H1 (cell line): ENCODE results near the gene NPTN. TPM values are rescaled to one million over a fixed set of nuclear protein-coding genes. Genes with fewer than 3 reads are reported as not detected.

Source experiments
- ASH2L ChIP-seq: fragments of 200-600, 300-600 bp; sonication (generic); IDR thresholded peaks from one replicate; pipeline ENCODE4 v1.7.1; 2017; ENCODE audit warnings: low read length
- BRCA1 ChIP-seq: IDR thresholded peaks from 2 replicates; pipeline ENCODE4 v1.6.1; 2012; ENCODE audit warnings: low read depth, low read length, improper control_type of control experiment
- CREB1 ChIP-seq: IDR thresholded peaks from 2 replicates; pipeline ENCODE4 v1.6.1; 2012; ENCODE audit warnings: inconsistent platforms
- GABPA ChIP-seq: IDR thresholded peaks from 2 replicates; pipeline ENCODE4 v1.6.1; 2011; ENCODE audit warnings: mild to moderate bottlenecking, low read length, moderate library complexity, borderline replicate concordance; ENCODE audit not compliant: insufficient read depth
- JUND ChIP-seq: IDR thresholded peaks from 2 replicates; pipeline ENCODE4 v1.6.1; 2011; ENCODE audit warnings: mild to moderate bottlenecking, improper control_type of control experiment, low read length
- KDM5A ChIP-seq: fragments of 200-600 bp; IDR thresholded peaks from 2 replicates; pipeline ENCODE4 v1.7.1; 2012; ENCODE audit warnings: mild to moderate bottlenecking, low read length, inconsistent platforms, mixed read lengths
- POLR2AphosphoS5 ChIP-seq: IDR thresholded peaks from 2 replicates; pipeline ENCODE4 v1.6.1; 2011; ENCODE audit warnings: low read depth, low read length
- SRF ChIP-seq: IDR thresholded peaks from 2 replicates; pipeline ENCODE4 v1.6.1; 2011; ENCODE audit warnings: mild to moderate bottlenecking, low read depth, low read length, moderate library complexity
- ZNF274 ChIP-seq: IDR thresholded peaks from 2 replicates; pipeline ENCODE4 v1.7.0; 2012; ENCODE audit warnings: low read length, borderline replicate concordance; ENCODE audit errors: extremely low read depth
- polyA plus RNA-seq, 7 experiments: library from polyadenylated mRNA; depleted of rRNA in 3 of 7; stranded (reverse) in 5 of 7; unstranded in 2 of 7; fragments of >200 nt in 5 of 7; fragments of 200-250 nt in 2 of 7; gene quantifications; 1 replicate in 5 of 7; 2 replicates in 1 of 7; 4 replicates in 1 of 7; pipeline versions ENCODE4 v1.2.1 to v1.2.3, GENCODE V29; 2011 to 2013; ENCODE audit warnings: missing spikeins in 2 of 7, mixed read lengths in 2 of 7
- total RNA-seq: library from RNA; stranded (reverse); fragmentation: NEBNext Ultra II Directional; extraction: Animal tissue kit (Norgen Biotek cat#: 25700); gene quantifications from 2 replicates; pipeline ENCODE4 v1.2.1, GENCODE V29; 2021
- TF ChIP-seq, protein P1 (sequence below): fragments of 300-600 bp; sonication (generic); IDR thresholded peaks from 2 replicates; pipeline ENCODE4 v1.7.1; 2012; ENCODE audit warnings: low read length, moderate library complexity, mild to moderate bottlenecking, inconsistent platforms; ENCODE audit not compliant: insufficient replicate concordance
- TF ChIP-seq, protein P2 (sequence below): IDR thresholded peaks from 2 replicates; pipeline ENCODE4 v1.6.1; 2012; ENCODE audit warnings: low read length, inconsistent platforms

The NPTN gene
- total and polyA plus RNA-seq, 2 of the 8 experiments (the other 6 are each of a cell fraction or from before 2014, with no cell fraction given) = 67.0 to 113 TPM

DNA sequence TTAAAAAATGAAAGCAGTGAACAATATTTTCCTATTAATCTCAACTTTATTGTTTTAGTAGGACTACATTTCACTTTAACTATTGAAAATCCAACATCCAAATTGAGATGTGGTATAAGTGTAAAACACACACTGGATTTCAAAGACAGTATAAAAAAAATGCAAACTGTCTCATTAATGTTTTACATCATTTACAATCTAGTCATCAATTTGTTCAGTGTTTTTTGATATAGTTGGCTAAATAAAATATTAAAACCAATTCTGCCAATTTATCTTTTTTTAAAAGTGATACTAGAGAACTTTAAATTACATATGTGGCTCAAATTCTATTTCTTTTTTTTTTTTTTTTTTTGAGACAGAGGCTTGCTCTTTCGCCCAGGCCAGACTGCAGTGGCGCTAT is 95.1 kb downstream of the NPTN start (continued):
- TF ChIP-seq, protein P1, sequence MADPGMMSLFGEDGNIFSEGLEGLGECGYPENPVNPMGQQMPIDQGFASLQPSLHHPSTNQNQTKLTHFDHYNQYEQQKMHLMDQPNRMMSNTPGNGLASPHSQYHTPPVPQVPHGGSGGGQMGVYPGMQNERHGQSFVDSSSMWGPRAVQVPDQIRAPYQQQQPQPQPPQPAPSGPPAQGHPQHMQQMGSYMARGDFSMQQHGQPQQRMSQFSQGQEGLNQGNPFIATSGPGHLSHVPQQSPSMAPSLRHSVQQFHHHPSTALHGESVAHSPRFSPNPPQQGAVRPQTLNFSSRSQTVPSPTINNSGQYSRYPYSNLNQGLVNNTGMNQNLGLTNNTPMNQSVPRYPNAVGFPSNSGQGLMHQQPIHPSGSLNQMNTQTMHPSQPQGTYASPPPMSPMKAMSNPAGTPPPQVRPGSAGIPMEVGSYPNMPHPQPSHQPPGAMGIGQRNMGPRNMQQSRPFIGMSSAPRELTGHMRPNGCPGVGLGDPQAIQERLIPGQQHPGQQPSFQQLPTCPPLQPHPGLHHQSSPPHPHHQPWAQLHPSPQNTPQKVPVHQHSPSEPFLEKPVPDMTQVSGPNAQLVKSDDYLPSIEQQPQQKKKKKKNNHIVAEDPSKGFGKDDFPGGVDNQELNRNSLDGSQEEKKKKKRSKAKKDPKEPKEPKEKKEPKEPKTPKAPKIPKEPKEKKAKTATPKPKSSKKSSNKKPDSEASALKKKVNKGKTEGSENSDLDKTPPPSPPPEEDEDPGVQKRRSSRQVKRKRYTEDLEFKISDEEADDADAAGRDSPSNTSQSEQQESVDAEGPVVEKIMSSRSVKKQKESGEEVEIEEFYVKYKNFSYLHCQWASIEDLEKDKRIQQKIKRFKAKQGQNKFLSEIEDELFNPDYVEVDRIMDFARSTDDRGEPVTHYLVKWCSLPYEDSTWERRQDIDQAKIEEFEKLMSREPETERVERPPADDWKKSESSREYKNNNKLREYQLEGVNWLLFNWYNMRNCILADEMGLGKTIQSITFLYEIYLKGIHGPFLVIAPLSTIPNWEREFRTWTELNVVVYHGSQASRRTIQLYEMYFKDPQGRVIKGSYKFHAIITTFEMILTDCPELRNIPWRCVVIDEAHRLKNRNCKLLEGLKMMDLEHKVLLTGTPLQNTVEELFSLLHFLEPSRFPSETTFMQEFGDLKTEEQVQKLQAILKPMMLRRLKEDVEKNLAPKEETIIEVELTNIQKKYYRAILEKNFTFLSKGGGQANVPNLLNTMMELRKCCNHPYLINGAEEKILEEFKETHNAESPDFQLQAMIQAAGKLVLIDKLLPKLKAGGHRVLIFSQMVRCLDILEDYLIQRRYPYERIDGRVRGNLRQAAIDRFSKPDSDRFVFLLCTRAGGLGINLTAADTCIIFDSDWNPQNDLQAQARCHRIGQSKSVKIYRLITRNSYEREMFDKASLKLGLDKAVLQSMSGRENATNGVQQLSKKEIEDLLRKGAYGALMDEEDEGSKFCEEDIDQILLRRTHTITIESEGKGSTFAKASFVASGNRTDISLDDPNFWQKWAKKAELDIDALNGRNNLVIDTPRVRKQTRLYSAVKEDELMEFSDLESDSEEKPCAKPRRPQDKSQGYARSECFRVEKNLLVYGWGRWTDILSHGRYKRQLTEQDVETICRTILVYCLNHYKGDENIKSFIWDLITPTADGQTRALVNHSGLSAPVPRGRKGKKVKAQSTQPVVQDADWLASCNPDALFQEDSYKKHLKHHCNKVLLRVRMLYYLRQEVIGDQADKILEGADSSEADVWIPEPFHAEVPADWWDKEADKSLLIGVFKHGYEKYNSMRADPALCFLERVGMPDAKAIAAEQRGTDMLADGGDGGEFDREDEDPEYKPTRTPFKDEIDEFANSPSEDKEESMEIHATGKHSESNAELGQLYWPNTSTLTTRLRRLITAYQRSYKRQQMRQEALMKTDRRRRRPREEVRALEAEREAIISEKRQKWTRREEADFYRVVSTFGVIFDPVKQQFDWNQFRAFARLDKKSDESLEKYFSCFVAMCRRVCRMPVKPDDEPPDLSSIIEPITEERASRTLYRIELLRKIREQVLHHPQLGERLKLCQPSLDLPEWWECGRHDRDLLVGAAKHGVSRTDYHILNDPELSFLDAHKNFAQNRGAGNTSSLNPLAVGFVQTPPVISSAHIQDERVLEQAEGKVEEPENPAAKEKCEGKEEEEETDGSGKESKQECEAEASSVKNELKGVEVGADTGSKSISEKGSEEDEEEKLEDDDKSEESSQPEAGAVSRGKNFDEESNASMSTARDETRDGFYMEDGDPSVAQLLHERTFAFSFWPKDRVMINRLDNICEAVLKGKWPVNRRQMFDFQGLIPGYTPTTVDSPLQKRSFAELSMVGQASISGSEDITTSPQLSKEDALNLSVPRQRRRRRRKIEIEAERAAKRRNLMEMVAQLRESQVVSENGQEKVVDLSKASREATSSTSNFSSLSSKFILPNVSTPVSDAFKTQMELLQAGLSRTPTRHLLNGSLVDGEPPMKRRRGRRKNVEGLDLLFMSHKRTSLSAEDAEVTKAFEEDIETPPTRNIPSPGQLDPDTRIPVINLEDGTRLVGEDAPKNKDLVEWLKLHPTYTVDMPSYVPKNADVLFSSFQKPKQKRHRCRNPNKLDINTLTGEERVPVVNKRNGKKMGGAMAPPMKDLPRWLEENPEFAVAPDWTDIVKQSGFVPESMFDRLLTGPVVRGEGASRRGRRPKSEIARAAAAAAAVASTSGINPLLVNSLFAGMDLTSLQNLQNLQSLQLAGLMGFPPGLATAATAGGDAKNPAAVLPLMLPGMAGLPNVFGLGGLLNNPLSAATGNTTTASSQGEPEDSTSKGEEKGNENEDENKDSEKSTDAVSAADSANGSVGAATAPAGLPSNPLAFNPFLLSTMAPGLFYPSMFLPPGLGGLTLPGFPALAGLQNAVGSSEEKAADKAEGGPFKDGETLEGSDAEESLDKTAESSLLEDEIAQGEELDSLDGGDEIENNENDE = no peak
- TF ChIP-seq ZNF274 (no peak), KDM5A (no peak), CREB1 (no peak), JUND (no peak), ASH2L (no peak), GABPA (no peak), BRCA1 (no peak), SRF (no peak), POLR2AphosphoS5 (no peak)
- TF ChIP-seq, protein P2, sequence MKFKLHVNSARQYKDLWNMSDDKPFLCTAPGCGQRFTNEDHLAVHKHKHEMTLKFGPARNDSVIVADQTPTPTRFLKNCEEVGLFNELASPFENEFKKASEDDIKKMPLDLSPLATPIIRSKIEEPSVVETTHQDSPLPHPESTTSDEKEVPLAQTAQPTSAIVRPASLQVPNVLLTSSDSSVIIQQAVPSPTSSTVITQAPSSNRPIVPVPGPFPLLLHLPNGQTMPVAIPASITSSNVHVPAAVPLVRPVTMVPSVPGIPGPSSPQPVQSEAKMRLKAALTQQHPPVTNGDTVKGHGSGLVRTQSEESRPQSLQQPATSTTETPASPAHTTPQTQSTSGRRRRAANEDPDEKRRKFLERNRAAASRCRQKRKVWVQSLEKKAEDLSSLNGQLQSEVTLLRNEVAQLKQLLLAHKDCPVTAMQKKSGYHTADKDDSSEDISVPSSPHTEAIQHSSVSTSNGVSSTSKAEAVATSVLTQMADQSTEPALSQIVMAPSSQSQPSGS = no peak
